Natural killer cell (primary cell): ENCODE results near the gene KRT13. TPM values are rescaled to one million over a fixed set of nuclear protein-coding genes. Genes with fewer than 3 reads are reported as not detected.

ENCODE experiments used
- ATAC-seq, 3 donors: fragments of 150-1000 bp in 2 of 3; fragments of 200-7000 bp in 1 of 3; cut with Tn5 transposase; 1 replicate in 1 of 3; 2 replicates in 2 of 3; pipeline ENCODE4 v1.10.0; 2021; ENCODE audit warnings: mild to moderate bottlenecking in 2 of 3, moderate library complexity in 2 of 3
- DNase-seq, 2 donors: peaks; one replicate each; pipeline versions ENCODE4 v3.0.0 to v3.0.0-alpha.2; 2013 to 2021; ENCODE audit warnings: mixed read lengths in 1 of 2
- H3K27ac ChIP-seq: one replicate; pipeline ENCODE4 v1.5.1; 2013; ENCODE audit warnings: mild to moderate bottlenecking, low read length
- H3K27me3 ChIP-seq: one replicate; pipeline ENCODE4 v1.6.1; 2013; ENCODE audit warnings: low read length; ENCODE audit not compliant: control insufficient read depth, insufficient read depth
- H3K36me3 ChIP-seq: one replicate; pipeline ENCODE4 v1.6.1; 2013; ENCODE audit warnings: low read length; ENCODE audit not compliant: control insufficient read depth, insufficient read depth
- H3K4me1 ChIP-seq: one replicate; pipeline ENCODE4 v1.6.1; 2013; ENCODE audit warnings: low read length; ENCODE audit not compliant: control insufficient read depth, insufficient read depth
- H3K4me3 ChIP-seq: one replicate; pipeline ENCODE4 v1.5.1; 2013; ENCODE audit warnings: low read length
- H3K9me3 ChIP-seq: one replicate; pipeline ENCODE4 v1.6.1; 2013; ENCODE audit warnings: low read length; ENCODE audit not compliant: control insufficient read depth, insufficient read depth
- H3K27ac Mint-ChIP-seq, 2 donors: one replicate each; pipeline ENCODE4 v1.8.0; 2022; ENCODE audit warnings: mild to moderate bottlenecking in 2 of 2, mixed read lengths in 2 of 2, moderate library complexity in 1 of 2
- H3K27me3 Mint-ChIP-seq, 2 donors: one replicate each; pipeline ENCODE4 v1.8.0; 2022; ENCODE audit warnings: low read depth in 2 of 2, mixed read lengths in 2 of 2
- H3K36me3 Mint-ChIP-seq: one replicate; pipeline ENCODE4 v1.8.0; 2022; ENCODE audit warnings: mixed read lengths
- H3K4me1 Mint-ChIP-seq, 2 donors: one replicate each; pipeline ENCODE4 v1.8.0; 2022; ENCODE audit warnings: mixed read lengths in 2 of 2
- H3K4me3 Mint-ChIP-seq: one replicate; pipeline ENCODE4 v1.8.0; 2022; ENCODE audit warnings: mild to moderate bottlenecking, moderate library complexity, mixed read lengths
- H3K9me3 Mint-ChIP-seq, 2 donors: one replicate each; pipeline ENCODE4 v1.8.0; 2022; ENCODE audit warnings: mixed read lengths in 2 of 2
- WGBS: methylation state at CpG from one replicate; pipeline ENCODE4 v1.1.7; 2013; ENCODE audit warnings: missing lambda C conversion rate; ENCODE audit not compliant: insufficient coverage; 5-methylcytosine and 5-hydroxymethylcytosine counted together
- intact Hi-C: fragments of 100-400 bp; cut with micrococcal nuclease; formaldehyde crosslinking; loops from one replicate; pipeline ENCODE4 v1.14.2; 2022
- total RNA-seq, 4 donors: library from RNA; stranded (reverse); fragments of 120-200 nt in 1 of 4; gene quantifications; one replicate each; pipeline versions ENCODE4 v1.2.3 to v1.2.4, GENCODE V29; 2013 to 2022
- TF ChIP-seq, protein P1 (sequence below): fragments of 200-600 bp; IDR thresholded peaks from one replicate; pipeline ENCODE4 v1.8.0; 2022; ENCODE audit warnings: antibody characterized with exemption

KRT13 gene
- total RNA-seq, 3 donors from 2014 or later (not counting 1 experiment from before 2014, with no cell fraction given), result not detected

DNA sequence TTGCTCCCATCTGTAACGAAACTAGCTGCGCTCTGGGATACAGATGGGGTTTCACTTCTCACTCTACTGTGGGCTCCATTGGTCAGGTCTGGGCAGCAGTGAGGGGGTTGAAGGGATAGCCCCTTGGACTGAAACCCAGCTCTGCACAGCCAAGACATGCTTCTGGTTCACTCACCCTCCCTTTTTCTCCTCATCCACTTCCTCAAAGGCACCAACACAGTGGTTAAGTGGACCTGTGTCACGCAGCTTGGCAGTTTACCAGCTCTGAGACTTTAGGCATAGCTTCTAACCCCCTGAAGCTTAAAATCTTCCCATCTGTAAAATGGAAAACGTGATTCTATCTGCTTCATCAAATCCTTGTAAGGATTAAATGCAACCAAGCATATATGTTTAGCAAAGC lies 53.1 kb downstream of the KRT13 start:
- H3K36me3 ChIP-seq, result no peaks in the 10 kb centered on the region
- TF ChIP-seq, protein P1, sequence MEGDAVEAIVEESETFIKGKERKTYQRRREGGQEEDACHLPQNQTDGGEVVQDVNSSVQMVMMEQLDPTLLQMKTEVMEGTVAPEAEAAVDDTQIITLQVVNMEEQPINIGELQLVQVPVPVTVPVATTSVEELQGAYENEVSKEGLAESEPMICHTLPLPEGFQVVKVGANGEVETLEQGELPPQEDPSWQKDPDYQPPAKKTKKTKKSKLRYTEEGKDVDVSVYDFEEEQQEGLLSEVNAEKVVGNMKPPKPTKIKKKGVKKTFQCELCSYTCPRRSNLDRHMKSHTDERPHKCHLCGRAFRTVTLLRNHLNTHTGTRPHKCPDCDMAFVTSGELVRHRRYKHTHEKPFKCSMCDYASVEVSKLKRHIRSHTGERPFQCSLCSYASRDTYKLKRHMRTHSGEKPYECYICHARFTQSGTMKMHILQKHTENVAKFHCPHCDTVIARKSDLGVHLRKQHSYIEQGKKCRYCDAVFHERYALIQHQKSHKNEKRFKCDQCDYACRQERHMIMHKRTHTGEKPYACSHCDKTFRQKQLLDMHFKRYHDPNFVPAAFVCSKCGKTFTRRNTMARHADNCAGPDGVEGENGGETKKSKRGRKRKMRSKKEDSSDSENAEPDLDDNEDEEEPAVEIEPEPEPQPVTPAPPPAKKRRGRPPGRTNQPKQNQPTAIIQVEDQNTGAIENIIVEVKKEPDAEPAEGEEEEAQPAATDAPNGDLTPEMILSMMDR, result no peak
- DNase-seq (no peak), ATAC-seq (no peak)
- intact Hi-C loops, result no loop called here
- H3K9me3 ChIP-seq, result no peaks in the 10 kb centered on the region
- 39% methylated on average over 4 of the region's 4 CpGs for WGBS
- H3K27me3 Mint-ChIP-seq, result peaks cover 19 to 53% of the 10 kb centered on the region in 2 donors
- H3K4me1 Mint-ChIP-seq, result no peaks in the 10 kb centered on the region
- H3K4me1 ChIP-seq, result no peaks in the 10 kb centered on the region
- no peak overlapping the region for H3K4me3 ChIP-seq
- H3K9me3 Mint-ChIP-seq, result no peaks in the 10 kb centered on the region
- H3K27ac ChIP-seq, result no peak overlapping the region
- H3K36me3 Mint-ChIP-seq, result no peaks in the 10 kb centered on the region
- no peaks in the 10 kb centered on the region for H3K27me3 ChIP-seq
- no peak overlapping the region for H3K27ac Mint-ChIP-seq
- no peak overlapping the region for H3K4me3 Mint-ChIP-seq

DNA sequence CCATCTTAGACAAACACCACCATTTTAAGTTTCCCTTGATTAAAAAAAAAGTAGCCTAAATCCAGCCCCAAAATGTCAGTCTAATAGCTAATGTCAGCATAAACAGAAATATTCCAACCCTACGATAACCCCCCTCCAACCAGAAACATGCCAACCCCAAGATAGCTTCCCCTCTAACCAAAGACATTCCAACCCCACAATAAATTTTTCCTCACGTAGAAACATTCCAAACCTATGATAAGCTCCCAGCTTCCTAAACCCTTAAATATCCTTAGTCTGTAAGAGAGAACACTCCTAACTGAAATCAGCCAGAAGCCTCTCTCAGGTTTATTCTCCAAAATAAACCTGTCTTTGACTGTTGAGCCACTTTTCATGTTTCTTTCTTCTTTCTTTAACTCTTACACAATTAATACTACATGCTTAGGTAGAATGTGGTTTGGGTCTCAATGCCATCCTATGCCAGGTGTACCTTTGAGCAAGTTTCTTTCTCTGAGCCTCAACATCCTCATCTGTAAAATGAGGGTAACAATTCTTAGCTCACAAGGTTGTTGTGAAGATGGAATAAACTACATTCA lies 54.2 kb downstream of the KRT13 start:
- WGBS, result 94% methylated on average over 2 of the region's 2 CpGs
- Mint-ChIP-seq H3K9me3 (no peaks in the 10 kb centered on the region), H3K4me1 (no peaks in the 10 kb centered on the region), H3K27ac (no peak overlapping the region), H3K36me3 (no peaks in the 10 kb centered on the region), H3K27me3 (peaks cover 19 to 53% of the 10 kb centered on the region in 2 donors), H3K4me3 (no peak overlapping the region)
- H3K9me3 ChIP-seq, result no peaks in the 10 kb centered on the region
- TF ChIP-seq, protein P1, result no peak
- intact Hi-C loops, result no loop called here
- ATAC-seq (no peak), DNase-seq (no peak)
- no peaks in the 10 kb centered on the region for H3K4me1 ChIP-seq
- no peak overlapping the region for H3K27ac ChIP-seq
- H3K36me3 ChIP-seq, result no peaks in the 10 kb centered on the region
- H3K27me3 ChIP-seq, result no peaks in the 10 kb centered on the region
- no peak overlapping the region for H3K4me3 ChIP-seq

Other genes with a start within 250 kb of the KRT13 start
- gene KRTAP9-6, start 240.2 kb downstream of the KRT13 start, total RNA-seq, result not detected
- not detected for gene KRTAP9-7, start 229.9 kb downstream of the KRT13 start, total RNA-seq
- gene KRTAP29-1, start 202.8 kb downstream of the KRT13 start, total RNA-seq, result not detected
- gene KRTAP16-1, start 196.3 kb downstream of the KRT13 start, total RNA-seq, result under 1 TPM; 0.16 to 0.23 (median 0.23) TPM
- not detected for gene KRTAP17-1, start 189.9 kb downstream of the KRT13 start, total RNA-seq
- gene KRT33A, start 154.8 kb downstream of the KRT13 start, total RNA-seq, result not detected
- not detected for gene KRT33B, start 135.8 kb downstream of the KRT13 start, total RNA-seq
- gene KRT34, start 123.3 kb downstream of the KRT13 start, total RNA-seq, result not detected
- gene KRT31, start 108.0 kb downstream of the KRT13 start, total RNA-seq, result not detected
- gene KRT37, start 81.0 kb downstream of the KRT13 start, total RNA-seq, result not detected
- gene KRT38, start 64.6 kb downstream of the KRT13 start, total RNA-seq, result not detected
- not detected for gene KRT32, start 38.2 kb downstream of the KRT13 start, total RNA-seq
- not detected for gene KRT35, start 24.5 kb downstream of the KRT13 start, total RNA-seq
- gene KRT36, start 15.7 kb downstream of the KRT13 start, total RNA-seq, result not detected
- gene KRT15, start 13.3 kb upstream of the KRT13 start, total RNA-seq, result not detected
- gene KRT19, start 22.7 kb upstream of the KRT13 start, total RNA-seq, result not detected
- not detected for gene KRT9, start 66.4 kb upstream of the KRT13 start, total RNA-seq
- not detected for gene KRT14, start 81.3 kb upstream of the KRT13 start, total RNA-seq
- not detected for gene KRT16, start 107.2 kb upstream of the KRT13 start, total RNA-seq
- not detected for gene KRT17, start 119.0 kb upstream of the KRT13 start, total RNA-seq
- 1,000 to 10,000 TPM; 2,034 to 2,368 (median 2,279) TPM for gene EIF1, start 183.3 kb upstream of the KRT13 start, total RNA-seq
- not detected for gene GAST, start 206.7 kb upstream of the KRT13 start, total RNA-seq
- not detected for gene HAP1, start 229.0 kb upstream of the KRT13 start, total RNA-seq